HL-60 (cell line): ENCODE data around the gene C9.

Experiments
- CTCF ChIP-seq: IDR thresholded peaks from one replicate; pipeline ENCODE4 v1.5.1; 2011; ENCODE audit warnings: low read length, control low read depth, inconsistent platforms; ENCODE audit not compliant: insufficient read depth
- GABPA ChIP-seq: IDR thresholded peaks from 2 replicates; pipeline ENCODE4 v1.6.1; 2012; ENCODE audit warnings: low read depth
- POLR2AphosphoS5 ChIP-seq: IDR thresholded peaks from 2 replicates; pipeline ENCODE4 v1.6.1; 2012; ENCODE audit warnings: low read depth
- REST ChIP-seq: IDR thresholded peaks from 2 replicates; pipeline ENCODE4 v1.6.1; 2012; ENCODE audit warnings: low read depth; ENCODE audit not compliant: insufficient replicate concordance
- SPI1 ChIP-seq: IDR thresholded peaks from 2 replicates; pipeline ENCODE4 v1.6.1; 2012; ENCODE audit warnings: low read depth, mild to moderate bottlenecking, borderline replicate concordance

GRCh38 chr5:39256477-39257235 is 107.6 kb downstream of the C9 start:
- TF ChIP-seq POLR2AphosphoS5 (no peak), CTCF (no peak), SPI1 (peak; percentile 37; the same call in 1 of the 2 replicates), GABPA (no peak), REST (no peak)
